HG03135 (cell line): ENCODE measurements around the gene KRTAP12-1.
"Not testable (repeated sequence)": the region's sequence is repeated elsewhere in the genome, so short reads cannot be mapped to it uniquely, and the experiment has no call there.

ENCODE experiments used
- ATAC-seq: cut with Tn5 transposase; IDR thresholded peaks from one replicate; pipeline ENCODE4 v1.9.1; 2021; ENCODE audit warnings: mild to moderate bottlenecking, moderate library complexity; ENCODE audit not compliant: unreplicated experiment

Gene KRTAP12-1

GRCh38 chr21:44699502-44700001, 17.6 kb upstream of the KRTAP12-1 start:
- no peak for ATAC-seq

DNA sequence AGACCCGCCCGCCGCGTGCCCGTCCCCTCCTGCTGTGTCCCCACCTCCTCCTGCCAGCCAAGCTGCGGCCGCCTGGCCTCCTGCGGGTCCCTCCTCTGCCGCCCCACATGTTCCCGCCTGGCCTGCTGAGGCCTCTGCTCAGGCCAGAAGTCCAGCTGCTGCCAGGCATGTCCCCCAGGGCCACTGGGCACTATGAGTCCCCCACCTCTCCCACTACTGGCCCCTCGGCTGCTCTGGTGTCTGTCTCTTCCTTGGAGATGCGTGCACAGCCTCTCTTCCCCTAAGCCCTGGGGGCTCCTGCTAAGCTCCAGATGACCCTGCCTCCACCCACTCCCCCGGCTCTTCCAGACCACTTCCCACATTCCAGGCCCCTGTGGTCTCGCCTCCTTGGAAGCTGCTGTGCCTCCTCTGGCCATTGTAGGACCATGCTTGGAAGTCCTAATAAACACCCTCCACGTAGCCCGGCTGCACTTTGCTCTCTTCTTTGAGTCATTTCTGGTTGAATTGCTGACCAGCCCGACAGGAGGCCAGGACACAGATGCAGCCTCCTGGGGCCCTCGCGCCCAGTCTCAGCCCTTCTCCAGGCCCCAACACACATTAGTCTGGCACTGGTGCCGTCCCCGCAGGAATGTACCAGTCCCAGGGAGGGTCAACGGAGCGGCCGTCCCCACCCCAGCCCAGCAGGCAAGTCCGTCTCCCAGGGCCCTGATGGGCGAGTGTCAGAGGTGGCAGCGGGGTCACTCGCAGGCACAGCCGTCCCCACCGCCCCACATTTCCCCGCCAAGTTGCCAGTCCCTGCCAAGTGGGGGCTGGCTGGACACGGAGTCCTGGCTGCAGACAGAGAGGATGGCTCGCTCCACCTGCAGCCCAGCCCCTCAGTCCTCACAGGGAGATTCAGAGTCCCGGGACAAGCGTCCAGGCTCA, 16.1 kb upstream of the KRTAP12-1 start:
- no peak for ATAC-seq

DNA sequence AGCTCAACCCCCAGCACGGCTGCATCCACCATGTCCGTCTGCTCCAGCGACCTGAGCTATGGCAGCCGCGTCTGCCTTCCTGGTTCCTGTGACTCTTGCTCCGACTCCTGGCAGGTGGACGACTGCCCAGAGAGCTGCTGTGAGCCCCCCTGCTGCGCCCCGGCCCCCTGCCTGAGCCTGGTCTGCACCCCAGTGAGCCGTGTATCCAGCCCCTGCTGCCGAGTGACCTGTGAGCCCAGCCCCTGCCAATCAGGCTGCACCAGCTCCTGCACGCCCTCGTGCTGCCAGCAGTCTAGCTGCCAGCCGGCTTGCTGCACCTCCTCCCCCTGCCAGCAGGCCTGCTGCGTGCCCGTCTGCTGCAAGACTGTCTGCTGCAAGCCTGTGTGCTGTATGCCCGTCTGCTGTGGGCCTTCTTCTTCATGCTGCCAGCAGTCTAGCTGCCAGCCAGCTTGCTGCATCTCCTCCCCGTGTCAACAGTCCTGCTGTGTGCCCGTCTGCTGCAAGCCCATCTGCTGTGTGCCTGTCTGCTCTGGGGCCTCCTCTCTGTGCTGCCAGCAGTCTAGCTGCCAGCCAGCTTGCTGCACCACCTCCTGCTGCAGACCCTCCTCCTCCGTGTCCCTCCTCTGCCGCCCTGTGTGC, 15.3 kb upstream of the KRTAP12-1 start, which contains the start of gene KRTAP10-12:
Gene KRTAP10-12 (plus strand): TSS at position 1 of the 639 bp plus-strand sequence. CDS start 30 bp downstream, at position 31.
- ATAC-seq = not testable (repeated sequence)

GRCh38 chr21:44696572-44696971, 14.6 kb upstream of the KRTAP12-1 start:
- ATAC-seq = no peak

- ATAC-seq = no peak
Observed at GRCh38 chr21:44695641-44696040, 13.7 kb upstream of the KRTAP12-1 start.

DNA sequence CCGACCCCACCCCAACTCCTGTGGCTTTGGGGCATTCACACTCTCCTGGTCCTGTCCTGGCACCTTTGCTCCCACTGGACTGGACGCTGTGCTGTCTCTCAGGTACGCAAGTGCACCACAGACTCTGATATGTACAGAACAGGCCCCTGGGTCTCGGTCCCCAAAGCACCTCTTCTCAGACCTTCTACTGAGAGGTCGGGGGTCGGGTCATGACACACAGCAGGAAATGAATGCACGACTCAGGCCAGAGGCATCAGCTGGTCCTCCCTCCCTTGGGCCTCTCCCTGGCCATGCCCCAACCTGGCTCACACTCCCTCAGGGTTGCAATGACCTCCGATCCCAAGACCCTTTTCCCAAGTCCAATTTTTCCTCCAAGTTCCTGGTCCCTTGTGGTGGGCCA, 13.2 kb upstream of the KRTAP12-1 start:
- ATAC-seq = no peak

DNA sequence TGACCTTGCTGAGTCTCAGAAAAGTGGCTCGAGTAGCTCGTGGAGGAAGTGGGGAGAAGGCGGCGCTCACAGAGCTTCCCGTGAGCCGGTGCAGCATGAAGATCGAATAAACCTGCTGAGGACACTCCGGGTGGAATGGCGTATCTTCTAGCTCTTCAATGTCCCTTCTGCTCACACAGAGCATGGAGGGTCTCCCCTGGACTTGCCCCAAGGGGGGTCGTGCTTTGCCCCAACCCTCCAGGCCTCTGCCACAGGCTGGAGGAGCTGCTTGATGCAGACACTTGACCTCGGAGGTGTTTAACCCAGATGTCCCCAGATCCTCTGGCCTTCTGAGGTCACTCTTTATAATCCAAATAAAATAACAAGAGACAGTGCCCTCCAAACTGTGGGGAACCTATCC, 12.8 kb upstream of the KRTAP12-1 start:
- no peak for ATAC-seq

- no peak for ATAC-seq
Observed at GRCh38 chr21:44692798-44693512, 11.0 kb upstream of the KRTAP12-1 start.

- ATAC-seq = no peak
Observed at GRCh38 chr21:44691686-44692085, 9.7 kb upstream of the KRTAP12-1 start.

DNA sequence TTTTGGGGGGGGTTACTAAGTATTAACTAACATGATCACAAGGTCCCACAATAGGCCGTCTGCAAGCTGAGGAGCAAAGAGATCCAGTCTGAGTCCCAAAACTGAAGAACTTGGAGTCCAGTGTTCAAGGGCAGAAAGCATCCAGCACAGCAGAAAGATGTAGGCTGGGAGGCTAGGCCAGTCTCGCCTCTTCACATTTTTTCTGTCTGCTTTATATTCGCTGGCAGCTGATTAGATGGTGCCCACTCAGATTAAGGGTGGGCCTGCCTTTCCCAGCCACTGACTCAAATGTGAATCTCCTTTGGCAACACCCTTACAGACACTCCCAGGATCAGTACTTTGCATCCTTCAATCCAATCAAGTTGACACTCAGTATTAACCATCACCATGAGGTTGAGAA, 7.8 kb upstream of the KRTAP12-1 start:
- ATAC-seq = not testable (repeated sequence)

- no peak for ATAC-seq
Observed at GRCh38 chr21:44687671-44688070, 5.7 kb upstream of the KRTAP12-1 start.

DNA sequence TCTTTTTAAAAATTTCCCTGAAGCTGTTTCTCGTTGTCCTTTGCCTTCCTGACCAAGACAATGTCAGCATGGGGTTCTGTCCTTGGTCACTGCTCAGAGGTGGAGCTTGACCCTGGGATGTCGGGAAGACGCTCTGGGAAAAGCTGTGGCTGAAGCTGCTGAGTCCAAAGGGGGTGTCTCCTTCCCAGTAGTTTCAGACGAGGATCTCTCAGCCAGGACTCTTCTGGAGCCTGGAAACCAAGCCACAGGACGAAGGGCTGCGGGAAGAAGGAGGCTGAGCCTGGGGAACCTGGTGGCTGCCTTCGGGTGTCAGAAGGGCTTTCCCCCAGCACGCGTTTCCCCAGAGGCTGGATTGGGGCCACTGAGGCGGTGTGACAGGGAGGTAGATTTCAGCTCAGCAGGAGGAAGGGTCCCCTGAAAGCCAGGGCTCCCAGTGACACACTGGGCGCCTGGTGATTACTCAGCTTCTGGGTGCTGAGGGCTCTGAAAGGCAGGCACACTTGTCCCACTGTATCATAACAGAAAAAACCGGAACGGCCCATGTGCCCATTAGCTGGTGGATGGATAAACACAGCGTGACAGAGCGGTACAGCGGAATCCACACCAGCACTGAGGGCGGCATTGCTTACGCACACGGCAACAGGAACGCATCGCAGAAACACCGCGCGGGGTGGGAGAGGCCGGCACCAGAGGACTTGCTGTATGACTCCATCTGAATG, 5.0 kb upstream of the KRTAP12-1 start:
- ATAC-seq = no peak

GRCh38 chr21:44686000-44686781, 4.2 kb upstream of the KRTAP12-1 start:
- ATAC-seq = no peak

GRCh38 chr21:44685050-44685449, 3.1 kb upstream of the KRTAP12-1 start:
- ATAC-seq = not testable (repeated sequence)

DNA sequence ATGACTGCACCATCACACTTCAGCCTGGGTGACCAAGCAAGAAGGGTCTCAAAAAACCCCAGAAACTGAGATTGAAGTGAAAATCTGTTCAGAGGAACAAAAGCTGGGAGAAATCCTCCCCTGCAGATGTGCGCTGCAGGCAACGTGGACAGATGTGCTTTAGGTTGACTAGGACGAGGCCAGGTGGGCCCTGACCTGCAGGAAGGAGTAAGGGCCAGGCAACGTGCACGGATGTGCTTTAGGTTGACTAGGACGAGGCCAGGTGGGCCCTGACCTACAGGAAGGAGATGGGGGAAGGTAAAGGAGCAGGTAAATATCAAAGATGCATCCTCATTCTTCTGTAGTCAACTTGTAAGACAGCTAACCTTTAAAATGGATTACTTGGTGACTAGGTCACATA, 2.5 kb upstream of the KRTAP12-1 start:
- no peak for ATAC-seq

DNA sequence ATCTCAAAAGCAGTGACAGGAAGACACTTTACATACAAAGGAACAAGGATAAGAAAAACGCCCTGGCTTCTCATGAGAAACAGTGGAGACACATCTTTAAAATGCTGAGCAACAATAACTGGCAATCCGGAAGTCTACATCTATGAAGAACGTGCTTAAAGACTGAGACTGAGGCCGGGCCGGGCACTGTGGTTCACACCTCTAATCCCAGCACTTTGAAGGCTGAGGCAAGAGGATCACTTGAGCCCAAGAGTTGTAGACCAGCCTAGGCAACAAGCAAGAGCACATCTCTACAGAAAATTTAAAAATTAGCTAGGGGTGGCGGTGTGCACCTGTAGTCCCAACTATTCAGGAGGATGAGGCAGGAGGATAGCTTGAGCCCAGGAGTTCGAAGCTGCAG, 2.1 kb upstream of the KRTAP12-1 start:
- no peak for ATAC-seq

DNA sequence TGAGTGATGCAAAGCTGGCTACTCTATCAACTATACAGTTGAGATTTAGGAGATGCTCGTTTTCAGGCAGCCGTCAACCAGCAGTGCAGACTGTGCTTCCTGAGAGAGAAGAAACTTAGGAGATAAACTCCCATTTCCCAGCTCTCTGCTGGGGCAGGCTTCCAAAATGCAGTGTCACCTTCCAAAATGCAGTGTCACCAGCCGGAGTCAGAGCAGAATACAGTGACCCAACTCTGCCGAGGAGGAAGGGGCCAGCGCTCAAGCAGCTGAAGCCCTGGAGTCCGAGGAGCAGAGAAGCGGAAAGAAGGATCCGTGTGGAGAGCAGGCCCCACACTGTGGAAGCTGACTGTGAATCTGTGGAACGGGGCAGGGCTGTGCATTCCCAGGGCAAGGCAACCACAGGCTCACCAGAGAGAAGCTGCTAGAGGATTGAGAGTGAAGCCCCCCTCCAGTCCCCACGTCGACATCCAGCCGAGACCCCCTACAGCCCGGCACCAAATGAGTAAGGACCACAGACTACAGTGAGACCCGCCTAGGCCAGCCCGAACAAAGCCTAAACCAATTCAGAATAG, 703 bp upstream of the KRTAP12-1 start:
- ATAC-seq = no peak

- ATAC-seq = no peak
Observed at GRCh38 chr21:44681152-44681551, 811 bp downstream of the KRTAP12-1 start.

GRCh38 chr21:44677881-44678280, 4.1 kb downstream of the KRTAP12-1 start:
- ATAC-seq = no peak
